NCI-H128 (cell line): ENCODE results near the gene TSPEAR.

Experiments used
- DNase-seq: peaks from one replicate; lab custom pipeline; 2025; ENCODE audit not compliant: unreplicated experiment; lab: John Stamatoyannopoulos, UW

The TSPEAR gene

DNA sequence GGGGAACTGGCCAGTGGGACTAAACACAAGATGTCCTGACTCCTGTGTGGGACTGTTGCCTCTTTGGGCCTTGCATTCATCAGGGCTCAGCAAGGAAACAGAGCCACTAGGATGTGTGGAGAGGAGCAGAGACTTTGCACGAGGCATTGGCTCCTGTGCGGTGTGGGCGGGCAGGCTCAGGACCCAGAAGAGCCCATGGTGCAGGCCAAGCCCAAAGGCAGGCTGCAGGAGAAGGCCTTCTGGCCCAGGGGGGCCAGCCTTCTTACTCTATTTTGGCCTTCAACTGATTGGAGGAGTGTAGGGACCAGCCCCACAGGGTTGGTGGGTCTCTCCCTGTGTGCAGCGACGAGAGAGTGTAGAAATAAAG lies 232.6 kb downstream of the TSPEAR start:
- no peak for DNase-seq

GRCh38 chr21:44478124-44478800 lies 233.1 kb downstream of the TSPEAR start:
- DNase-seq: no peak

DNA sequence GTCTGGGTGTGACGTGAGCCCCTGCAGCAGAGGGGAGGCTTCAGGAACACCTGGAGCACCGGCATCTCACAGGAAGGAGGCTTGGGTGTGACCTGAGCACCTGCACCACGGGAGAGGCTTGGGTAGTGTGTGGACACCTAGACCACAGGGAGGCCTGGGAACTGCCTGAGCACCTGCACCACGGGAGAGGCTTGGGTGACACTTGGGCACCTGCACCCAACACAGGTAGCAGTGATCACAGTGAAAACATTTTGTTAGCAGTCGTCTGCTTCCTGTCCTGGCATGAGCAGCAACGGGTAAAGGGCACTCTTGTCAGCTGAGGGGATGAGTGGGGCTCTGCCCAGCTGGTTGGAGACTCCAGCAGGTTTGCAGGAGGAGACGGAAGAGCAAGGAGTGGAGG lies 233.7 kb downstream of the TSPEAR start:
- DNase-seq: no peak

- DNase-seq: no peak
Measured at GRCh38 chr21:44477131-44477530, 234.2 kb downstream of the TSPEAR start.

- DNase-seq: no peak
Measured at GRCh38 chr21:44475266-44475845, 236.0 kb downstream of the TSPEAR start.

DNA sequence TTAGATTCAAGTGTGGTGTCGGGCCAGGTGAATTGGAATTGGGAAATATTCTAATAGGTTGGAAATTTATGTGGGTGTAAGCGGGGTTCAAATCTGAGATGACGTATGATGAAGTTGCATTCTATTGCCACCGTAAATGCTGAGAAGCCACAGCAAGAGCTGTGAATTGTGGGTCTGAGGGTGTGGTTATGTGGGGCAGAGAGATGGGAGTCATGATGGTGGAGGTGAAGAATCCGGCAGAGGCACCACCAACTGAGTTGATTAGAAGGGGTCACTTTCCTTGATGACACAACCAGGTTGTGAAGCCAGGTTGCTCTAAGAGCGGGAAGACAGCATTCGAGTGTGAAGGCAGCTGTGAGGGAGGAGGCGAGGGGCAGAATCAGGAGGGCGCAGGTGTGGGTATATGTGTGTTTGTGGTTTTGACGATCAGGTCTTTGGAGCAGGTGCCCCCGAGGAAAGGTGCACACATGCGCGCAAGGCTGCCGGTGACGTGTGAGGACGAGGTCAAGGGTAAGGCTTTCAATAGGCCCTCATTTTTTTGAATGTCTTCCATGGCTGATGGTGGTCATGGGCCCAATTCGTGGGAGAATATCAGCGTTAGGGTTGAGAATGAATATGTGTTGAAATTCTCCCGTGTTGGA lies 237.3 kb downstream of the TSPEAR start:
- DNase-seq: no peak

DNA sequence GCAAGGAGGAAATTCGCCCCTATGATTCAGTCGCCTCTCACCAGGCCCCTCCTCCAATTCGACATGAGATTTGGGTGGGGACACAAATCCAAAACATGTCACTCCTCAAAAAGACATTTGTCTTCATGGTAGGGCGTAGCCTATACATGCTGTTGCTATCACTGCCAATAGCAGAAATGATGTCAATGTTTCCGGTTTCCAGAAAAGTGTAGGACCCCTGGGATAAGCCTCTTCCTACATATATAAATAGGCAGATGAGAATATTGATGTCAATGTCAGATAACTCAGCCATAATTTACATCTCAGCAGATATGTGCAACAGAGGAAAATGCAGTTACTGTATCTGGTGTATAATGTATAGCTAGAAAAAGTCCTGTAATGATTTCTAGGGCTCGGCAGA lies 239.4 kb downstream of the TSPEAR start:
- DNase-seq: no peak

- DNase-seq: no peak
Measured at GRCh38 chr21:44471341-44471740, 240.0 kb downstream of the TSPEAR start.

GRCh38 chr21:44467859-44468195 lies 243.5 kb downstream of the TSPEAR start:
- DNase-seq: no peak

DNA sequence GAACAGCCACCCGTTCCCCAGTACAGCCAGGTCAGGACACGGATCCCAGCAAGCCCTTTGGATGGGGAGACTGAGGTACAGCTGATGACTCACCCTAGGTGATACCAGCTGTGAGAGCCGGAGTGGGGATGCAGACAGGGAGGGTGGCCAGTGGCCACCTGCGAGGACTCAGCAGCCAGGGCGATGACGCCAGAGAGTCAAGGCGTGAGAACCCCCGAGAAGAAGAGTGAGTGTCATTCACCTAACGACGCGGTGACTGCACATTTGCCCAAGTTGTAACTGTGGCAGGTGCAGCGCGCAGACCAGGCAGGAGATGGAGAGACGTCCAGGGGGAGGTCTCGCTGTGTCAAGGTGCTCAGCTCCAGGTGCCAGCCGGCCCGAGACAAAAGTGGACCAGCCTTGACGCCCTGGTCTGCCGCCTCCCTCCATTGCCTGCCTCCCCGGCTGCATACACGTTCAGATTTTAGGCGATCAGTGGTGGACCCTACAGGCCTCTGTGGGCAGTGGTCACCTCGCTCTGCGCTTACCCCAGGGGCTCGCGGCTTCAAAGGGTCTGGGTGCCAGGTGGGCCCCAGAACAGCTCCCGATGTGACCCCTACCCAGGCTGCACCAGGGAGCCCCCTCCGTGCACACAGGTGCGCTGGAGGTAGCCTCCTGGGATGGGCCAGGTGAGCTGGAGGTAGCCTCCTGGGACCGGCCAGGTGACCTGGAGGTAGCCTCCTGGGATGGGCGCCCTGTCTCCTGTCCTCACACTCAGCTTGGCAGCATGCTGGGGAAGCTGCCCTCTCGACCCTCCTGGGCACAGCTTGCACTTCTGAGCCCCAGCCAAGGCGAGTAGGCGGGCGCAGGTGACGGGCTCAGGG lies 244.1 kb downstream of the TSPEAR start:
- no peak for DNase-seq

DNA sequence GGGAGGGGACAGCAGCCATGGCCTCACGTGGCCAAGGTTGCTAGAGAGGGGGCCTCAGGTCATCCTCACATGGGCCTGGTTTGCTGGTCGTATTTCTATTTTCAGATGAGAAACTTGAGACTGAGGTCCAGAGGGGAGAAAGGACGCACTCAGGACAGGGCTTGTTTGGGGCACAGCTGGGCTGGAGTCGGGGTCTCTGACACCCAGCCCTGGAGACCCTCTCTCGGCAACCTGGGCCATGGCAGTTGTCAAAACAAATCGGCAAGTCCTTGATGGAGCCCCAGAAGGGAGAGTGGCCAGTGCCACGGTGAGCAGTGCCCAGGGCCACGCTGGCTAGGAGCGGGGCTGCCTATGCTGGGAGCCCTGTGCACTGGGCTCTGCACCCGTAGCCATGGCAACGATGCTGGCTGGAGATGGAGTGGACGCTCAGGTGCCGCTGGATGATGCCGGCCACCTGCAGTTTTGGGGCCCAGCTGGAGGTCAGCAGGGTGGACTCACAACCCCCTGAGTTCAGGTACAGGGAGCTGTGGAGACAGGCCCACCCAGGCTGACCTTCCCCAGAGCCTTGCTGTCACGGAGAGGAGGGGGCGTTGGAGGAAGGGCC lies 244.9 kb downstream of the TSPEAR start:
- no peak for DNase-seq

- no peak for DNase-seq
Measured at GRCh38 chr21:44464351-44464750, 247.0 kb downstream of the TSPEAR start.

- no peak for DNase-seq
Measured at GRCh38 chr21:44463724-44464123, 247.6 kb downstream of the TSPEAR start.

- DNase-seq: no peak
Measured at GRCh38 chr21:44462834-44463200, 248.6 kb downstream of the TSPEAR start.

DNA sequence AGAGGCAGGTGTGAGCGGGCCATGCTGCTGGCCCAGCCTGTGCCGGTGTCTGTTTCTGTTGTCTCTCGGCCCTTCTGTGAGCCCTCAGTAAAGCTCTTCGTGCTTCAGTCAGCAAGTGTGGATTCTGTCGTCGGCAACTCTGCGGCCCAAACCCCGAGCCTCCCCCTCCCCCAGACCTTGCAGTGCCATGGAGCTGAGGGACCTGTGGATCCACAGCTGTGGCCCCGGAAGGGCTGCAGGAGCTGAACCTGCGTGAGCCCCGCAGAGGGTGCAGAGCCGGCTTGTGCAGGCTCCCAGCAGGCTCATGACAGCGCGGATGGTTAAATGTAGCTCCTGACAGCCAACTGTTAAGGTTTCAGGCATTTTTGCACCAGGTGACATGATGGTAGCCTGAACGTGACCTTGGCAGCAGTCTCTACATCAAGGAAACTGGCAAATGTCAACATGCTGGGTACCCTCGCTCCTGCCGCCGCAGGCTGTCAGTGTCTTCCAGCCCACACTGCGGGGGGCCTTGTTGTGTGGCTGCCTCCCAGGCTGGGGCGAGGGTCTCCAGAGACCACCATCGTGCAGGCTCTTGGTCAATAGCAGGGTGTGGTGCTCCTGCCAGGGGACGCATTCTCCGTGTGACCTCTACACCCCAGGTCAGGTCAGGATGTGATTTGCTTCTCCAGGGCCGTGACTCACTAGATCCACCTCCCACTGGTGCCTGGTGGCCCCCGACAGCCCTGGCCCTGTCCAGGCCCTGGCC lies 249.1 kb downstream of the TSPEAR start:
- DNase-seq: no peak

DNA sequence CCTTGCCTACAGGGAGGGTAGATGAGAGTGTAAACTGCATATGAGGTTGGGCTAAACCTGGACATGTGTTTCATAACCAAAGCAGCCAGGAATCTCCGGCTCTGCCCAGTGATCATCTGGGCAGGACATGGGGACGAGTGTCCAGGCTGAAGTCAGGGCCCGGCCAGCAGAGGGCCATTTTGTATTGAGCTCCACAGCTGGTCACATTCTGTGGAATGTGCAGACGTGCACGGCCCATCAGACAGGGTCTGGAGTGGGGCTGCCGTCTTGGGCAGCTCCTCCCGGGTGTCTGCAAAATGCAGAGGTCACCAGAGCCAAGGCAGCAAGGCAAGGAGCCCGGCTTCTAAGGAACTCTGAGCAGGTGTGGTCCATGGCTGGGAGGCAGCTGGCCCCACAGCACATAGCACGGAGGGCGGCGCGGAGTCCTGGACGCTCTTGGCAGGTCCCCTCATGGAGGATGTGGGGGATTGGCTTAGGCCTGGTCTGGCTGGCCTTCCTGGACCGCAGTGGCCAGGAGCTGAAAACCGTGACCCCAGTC lies 249.8 kb downstream of the TSPEAR start:
- DNase-seq: no peak

- no peak for DNase-seq
Measured at GRCh38 chr21:44461005-44461404, 250.4 kb downstream of the TSPEAR start.

GRCh38 chr21:44460441-44460755 lies 251.0 kb downstream of the TSPEAR start:
- no peak for DNase-seq

- DNase-seq: no peak
Measured at GRCh38 chr21:44459712-44460440, 251.5 kb downstream of the TSPEAR start.
